Fibroblast of lung (primary cell): ENCODE results near the gene AGPAT4.

Source experiments
- EZH2 ChIP-seq: IDR thresholded peaks from 2 replicates; pipeline ENCODE4 v1.5.1; 2012; ENCODE audit warnings: low read length, control low read depth, mild to moderate bottlenecking; ENCODE audit errors: missing control alignments
- TF ChIP-seq, protein P1 (sequence below), 2 donors: IDR thresholded peaks in 1 of 2; conservative IDR thresholded peaks in 1 of 2; 1 replicate in 1 of 2; 2 replicates in 1 of 2; pipeline ENCODE4 v1.5.1; 2011 to 2012; ENCODE audit warnings: low read length in 2 of 2, control low read depth in 1 of 2, inconsistent platforms in 1 of 2, low read depth in 1 of 2, mild to moderate bottlenecking in 1 of 2

DNA sequence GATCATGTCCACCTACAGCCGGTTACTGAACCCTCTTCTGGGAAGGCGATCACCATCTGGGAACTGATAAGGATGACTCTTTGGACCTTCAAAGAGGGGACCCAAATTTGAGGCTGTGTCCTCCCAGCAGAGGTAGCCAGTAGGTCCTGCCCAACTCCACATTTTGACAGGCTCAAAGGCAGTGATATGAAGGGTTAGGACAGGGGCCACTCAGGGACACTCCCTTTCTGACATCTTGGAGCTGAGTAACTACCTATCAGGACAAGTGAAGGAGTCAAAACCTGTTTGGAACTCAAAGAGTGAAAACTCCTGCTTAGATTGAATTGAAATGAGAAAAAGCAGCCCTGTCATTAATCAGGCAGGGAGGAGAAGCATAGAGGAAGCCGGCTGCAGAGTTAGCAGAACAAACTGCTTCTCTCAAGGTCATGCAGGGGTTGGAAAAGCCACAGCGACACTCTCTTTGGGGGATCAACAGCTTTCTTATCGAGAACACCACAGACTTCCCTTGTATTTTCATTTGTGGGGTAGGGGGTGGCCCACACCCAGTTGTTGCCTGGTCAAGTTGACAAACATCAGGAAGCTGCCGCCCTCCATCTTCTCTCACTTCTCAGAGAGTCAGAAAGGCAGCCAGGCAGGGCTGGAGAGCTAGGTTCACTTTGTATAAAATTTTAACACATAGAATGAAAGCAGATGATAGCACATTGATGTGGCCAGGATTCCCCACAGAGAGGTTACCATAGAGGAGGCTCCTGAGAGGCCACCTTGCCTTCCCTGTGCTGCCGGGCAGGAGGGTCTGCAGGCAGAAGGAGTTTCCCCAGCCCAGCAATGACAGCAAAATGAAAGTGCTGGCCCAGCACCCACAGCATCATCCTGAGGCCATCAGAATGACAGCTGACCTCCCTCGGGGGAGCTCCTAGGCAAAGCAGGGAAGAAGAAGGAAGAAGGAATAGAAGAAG is 47.6 kb downstream of the AGPAT4 start:
- TF ChIP-seq, protein P1, sequence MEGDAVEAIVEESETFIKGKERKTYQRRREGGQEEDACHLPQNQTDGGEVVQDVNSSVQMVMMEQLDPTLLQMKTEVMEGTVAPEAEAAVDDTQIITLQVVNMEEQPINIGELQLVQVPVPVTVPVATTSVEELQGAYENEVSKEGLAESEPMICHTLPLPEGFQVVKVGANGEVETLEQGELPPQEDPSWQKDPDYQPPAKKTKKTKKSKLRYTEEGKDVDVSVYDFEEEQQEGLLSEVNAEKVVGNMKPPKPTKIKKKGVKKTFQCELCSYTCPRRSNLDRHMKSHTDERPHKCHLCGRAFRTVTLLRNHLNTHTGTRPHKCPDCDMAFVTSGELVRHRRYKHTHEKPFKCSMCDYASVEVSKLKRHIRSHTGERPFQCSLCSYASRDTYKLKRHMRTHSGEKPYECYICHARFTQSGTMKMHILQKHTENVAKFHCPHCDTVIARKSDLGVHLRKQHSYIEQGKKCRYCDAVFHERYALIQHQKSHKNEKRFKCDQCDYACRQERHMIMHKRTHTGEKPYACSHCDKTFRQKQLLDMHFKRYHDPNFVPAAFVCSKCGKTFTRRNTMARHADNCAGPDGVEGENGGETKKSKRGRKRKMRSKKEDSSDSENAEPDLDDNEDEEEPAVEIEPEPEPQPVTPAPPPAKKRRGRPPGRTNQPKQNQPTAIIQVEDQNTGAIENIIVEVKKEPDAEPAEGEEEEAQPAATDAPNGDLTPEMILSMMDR (conservative IDR thresholded peaks at IDR 0.05 in 1 of 2, IDR thresholded peaks at IDR 0.05 in 1 of 2; ENCODE audit: low read depth in 1 of 2, low read length in 2 of 2), result no peak
- no peak for TF ChIP-seq EZH2
